Esophagus squamous epithelium (tissue), 4 donors: ENCODE results near the gene YBX2.

ENCODE experiments used
- POLR2A ChIP-seq, 4 donors: fragments of 450-650 bp; IDR thresholded peaks; one replicate each; pipeline ENCODE4 v1.6.1; 2017; ENCODE audit warnings: antibody characterized with exemption in 4 of 4, mild to moderate bottlenecking in 4 of 4, moderate library complexity in 3 of 4
- TF ChIP-seq, protein P1 (sequence below), 6 experiments: fragments of 450-650 bp in 4 of 6; fragments of 200-600 bp in 2 of 6; sonication (generic) in 2 of 6; IDR thresholded peaks; one replicate each; pipeline ENCODE4 v1.5.1; 2016 to 2019; ENCODE audit warnings: antibody characterized with exemption in 6 of 6, mild to moderate bottlenecking in 4 of 6, moderate library complexity in 4 of 6

DNA sequence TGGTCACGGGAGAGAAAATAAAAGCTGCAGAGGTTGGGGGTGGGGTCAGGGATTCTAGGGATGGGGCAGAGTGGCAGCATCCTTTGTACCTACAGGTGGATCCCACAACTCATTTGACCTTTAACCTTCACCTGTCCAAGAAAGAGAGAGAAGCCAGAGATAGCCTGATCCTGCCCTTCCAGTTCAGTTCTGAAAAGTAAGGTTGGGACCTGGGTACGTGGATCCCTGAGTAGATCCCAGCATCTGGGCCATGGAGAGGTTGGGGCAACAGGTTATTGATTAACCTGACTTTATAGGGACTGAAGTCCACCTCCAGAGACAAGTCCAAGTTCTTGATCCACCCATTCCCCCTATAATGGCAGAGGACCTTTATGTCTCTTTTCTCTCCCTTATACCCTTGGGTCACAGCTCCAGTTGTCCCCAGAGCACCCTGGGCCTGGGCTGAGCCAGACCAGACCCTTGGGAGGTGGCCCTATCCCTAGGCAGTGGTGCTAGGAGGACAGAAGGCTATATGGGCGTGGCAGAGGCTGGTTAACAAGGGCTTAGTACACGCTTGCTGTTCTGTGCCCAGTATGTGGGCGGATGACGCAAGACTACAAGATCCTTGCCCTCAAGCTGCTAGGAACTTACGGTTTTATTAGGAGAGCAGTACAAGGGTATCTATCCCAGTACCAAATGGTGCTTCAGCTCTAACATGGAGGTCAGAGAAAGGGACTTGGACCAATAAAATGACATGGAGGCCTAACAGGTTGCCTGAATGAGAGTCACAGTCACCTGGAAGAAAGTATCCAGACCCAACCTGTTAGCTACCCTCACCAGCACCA is 35.5 kb downstream of the YBX2 start:
- no peak for TF ChIP-seq POLR2A (IDR thresholded peaks at IDR 0.05)
- TF ChIP-seq, protein P1, sequence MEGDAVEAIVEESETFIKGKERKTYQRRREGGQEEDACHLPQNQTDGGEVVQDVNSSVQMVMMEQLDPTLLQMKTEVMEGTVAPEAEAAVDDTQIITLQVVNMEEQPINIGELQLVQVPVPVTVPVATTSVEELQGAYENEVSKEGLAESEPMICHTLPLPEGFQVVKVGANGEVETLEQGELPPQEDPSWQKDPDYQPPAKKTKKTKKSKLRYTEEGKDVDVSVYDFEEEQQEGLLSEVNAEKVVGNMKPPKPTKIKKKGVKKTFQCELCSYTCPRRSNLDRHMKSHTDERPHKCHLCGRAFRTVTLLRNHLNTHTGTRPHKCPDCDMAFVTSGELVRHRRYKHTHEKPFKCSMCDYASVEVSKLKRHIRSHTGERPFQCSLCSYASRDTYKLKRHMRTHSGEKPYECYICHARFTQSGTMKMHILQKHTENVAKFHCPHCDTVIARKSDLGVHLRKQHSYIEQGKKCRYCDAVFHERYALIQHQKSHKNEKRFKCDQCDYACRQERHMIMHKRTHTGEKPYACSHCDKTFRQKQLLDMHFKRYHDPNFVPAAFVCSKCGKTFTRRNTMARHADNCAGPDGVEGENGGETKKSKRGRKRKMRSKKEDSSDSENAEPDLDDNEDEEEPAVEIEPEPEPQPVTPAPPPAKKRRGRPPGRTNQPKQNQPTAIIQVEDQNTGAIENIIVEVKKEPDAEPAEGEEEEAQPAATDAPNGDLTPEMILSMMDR (IDR thresholded peaks at IDR 0.05) = no peak
